A673 (cell line): Measurements from ENCODE around the gene MAN1A2.

ENCODE experiments used
- EZH2 ChIP-seq: fragments of 200-600 bp; sonication (generic); IDR thresholded peaks from 2 replicates; pipeline ENCODE4 v1.6.1; 2017; ENCODE audit warnings: borderline replicate concordance, low read depth, mild to moderate bottlenecking, mixed read lengths, antibody characterized with exemption, low read length; ENCODE audit not compliant: poor library complexity, severe bottlenecking
- TF ChIP-seq, protein P1 (sequence below): fragments of 300-800, 200-600 bp; sonication (generic); conservative IDR thresholded peaks from 2 replicates; pipeline ENCODE4 v1.5.1; 2017; ENCODE audit warnings: low read depth, mild to moderate bottlenecking, antibody characterized with exemption, low read length, moderate library complexity, mixed read lengths

DNA sequence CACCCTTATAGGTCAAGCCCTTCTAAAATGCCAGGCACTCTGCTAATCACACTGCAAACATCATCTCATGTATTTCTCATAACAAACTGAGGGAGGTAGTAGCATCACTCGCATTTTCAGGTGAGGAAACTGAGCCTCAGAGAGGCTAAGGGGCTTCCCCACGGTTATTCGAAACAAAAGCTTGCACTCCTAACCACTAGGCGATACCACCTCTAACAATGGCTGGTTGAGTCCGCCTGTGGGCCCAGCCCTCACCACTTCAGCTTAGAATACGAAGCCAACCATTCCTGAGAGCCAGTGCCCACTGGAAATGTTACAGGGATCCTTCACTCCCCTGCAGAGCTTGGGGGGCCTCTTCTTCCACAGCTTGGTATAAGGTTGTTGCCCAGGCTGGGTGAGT, 173.3 kb downstream of the MAN1A2 start:
- TF ChIP-seq, protein P1, sequence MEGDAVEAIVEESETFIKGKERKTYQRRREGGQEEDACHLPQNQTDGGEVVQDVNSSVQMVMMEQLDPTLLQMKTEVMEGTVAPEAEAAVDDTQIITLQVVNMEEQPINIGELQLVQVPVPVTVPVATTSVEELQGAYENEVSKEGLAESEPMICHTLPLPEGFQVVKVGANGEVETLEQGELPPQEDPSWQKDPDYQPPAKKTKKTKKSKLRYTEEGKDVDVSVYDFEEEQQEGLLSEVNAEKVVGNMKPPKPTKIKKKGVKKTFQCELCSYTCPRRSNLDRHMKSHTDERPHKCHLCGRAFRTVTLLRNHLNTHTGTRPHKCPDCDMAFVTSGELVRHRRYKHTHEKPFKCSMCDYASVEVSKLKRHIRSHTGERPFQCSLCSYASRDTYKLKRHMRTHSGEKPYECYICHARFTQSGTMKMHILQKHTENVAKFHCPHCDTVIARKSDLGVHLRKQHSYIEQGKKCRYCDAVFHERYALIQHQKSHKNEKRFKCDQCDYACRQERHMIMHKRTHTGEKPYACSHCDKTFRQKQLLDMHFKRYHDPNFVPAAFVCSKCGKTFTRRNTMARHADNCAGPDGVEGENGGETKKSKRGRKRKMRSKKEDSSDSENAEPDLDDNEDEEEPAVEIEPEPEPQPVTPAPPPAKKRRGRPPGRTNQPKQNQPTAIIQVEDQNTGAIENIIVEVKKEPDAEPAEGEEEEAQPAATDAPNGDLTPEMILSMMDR, result no peak
- no peak for TF ChIP-seq EZH2
